Posterior cingulate gyrus (tissue), 11 donors: ENCODE data around the gene KCNQ1.

Source experiments
- DNase-seq, 10 donors: peaks; one replicate each; pipeline versions ENCODE4 v3.0.0 to v3.0.0-alpha.2; 2020 to 2021; ENCODE audit warnings: mixed read lengths in 3 of 10
- intact Hi-C: fragments of 100-400 bp; cut with DNase I; formaldehyde crosslinking; loops from one replicate; pipeline ENCODE4 v1.15.1; 2023

Gene KCNQ1

GRCh38 chr11:2529173-2529572 is 84.4 kb downstream of the KCNQ1 start:
- intact Hi-C loops, result no loop called here
- DNase-seq, result peak in 3 of 10 donors; percentile 1 to 54 (median 43)

- intact Hi-C loops, result loop anchor here (5.0 kb wide), 1 partner anchor 168 kb away; the partner anchor contains the start of gene KCNQ1OT1
- peak in 7 of 10 donors; percentile 1 to 63 (median 20) for DNase-seq
Observed at GRCh38 chr11:2529636-2530035, 84.8 kb downstream of the KCNQ1 start.

GRCh38 chr11:2530131-2530854 is 85.5 kb downstream of the KCNQ1 start:
- DNase-seq, result peak in 5 of 10 donors; percentile 3 to 80 (median 59)
- intact Hi-C loops, result loop anchor here (5.0 kb wide), 1 partner anchor 167 kb away; the partner anchor contains the start of gene KCNQ1OT1

GRCh38 chr11:2530855-2531200 is 86.0 kb downstream of the KCNQ1 start:
- peak in 4 of 10 donors; percentile 5 to 70 (median 32) for DNase-seq
- intact Hi-C loops, result loop anchor here (1.0 to 5.0 kb wide), 3 partner anchors 103 to 226 kb away; partner anchors contain the start of gene KCNQ1OT1

- DNase-seq, result peak; percentile 61 to 97 (median 83)
- intact Hi-C loops, result loop anchor here (1.0 to 5.0 kb wide), 3 partner anchors 103 to 226 kb away; partner anchors contain the start of gene KCNQ1OT1
Observed at GRCh38 chr11:2531277-2531986, 86.6 kb downstream of the KCNQ1 start.

GRCh38 chr11:2531987-2532703 is 87.3 kb downstream of the KCNQ1 start:
- intact Hi-C loops, result loop anchor here (1.0 to 5.0 kb wide), 4 partner anchors 104 to 356 kb away; partner anchors contain the start of gene KCNQ1OT1
- DNase-seq, result peak in 4 of 10 donors; percentile 24 to 75 (median 63)

GRCh38 chr11:2532704-2533586 is 88.1 kb downstream of the KCNQ1 start:
- intact Hi-C loops, result loop anchor here (1.0 to 5.0 kb wide), 2 partner anchors 164 to 355 kb away; partner anchors contain the start of gene KCNQ1OT1

GRCh38 chr11:2533587-2534133 is 88.9 kb downstream of the KCNQ1 start:
- peak in 6 of 10 donors; percentile 14 to 85 (median 46) for DNase-seq
- intact Hi-C loops, result loop anchor here (5.0 kb wide), 1 partner anchor 164 kb away; the partner anchor contains the start of gene KCNQ1OT1

More at GRCh38 chr11:2532704-2533586, 88.1 kb downstream of the KCNQ1 start:
- peak; percentile 81 to 99 (median 92) for DNase-seq

- intact Hi-C loops, result loop anchor here (5.0 kb wide), 1 partner anchor 163 kb away; the partner anchor contains the start of gene KCNQ1OT1
- DNase-seq, result peak in 5 of 10 donors; percentile 2 to 79 (median 54)
Observed at GRCh38 chr11:2534134-2534956, 89.5 kb downstream of the KCNQ1 start.

GRCh38 chr11:2534957-2535672 is 90.3 kb downstream of the KCNQ1 start:
- peak in 4 of 10 donors; percentile 1 to 63 (median 30) for DNase-seq
- intact Hi-C loops, result loop anchor here (5.0 kb wide), 1 partner anchor 162 kb away; the partner anchor contains the start of gene KCNQ1OT1

- intact Hi-C loops, result no loop called here
- DNase-seq, result peak in 5 of 10 donors; percentile 3 to 78 (median 58)
Observed at GRCh38 chr11:2535673-2536439, 91.0 kb downstream of the KCNQ1 start.

- intact Hi-C loops, result no loop called here
- DNase-seq, result peak in 5 of 10 donors; percentile 3 to 68 (median 60)
Observed at GRCh38 chr11:2536440-2536989, 91.7 kb downstream of the KCNQ1 start.

- peak in 1 of 10 donors; percentile 64 for DNase-seq
- intact Hi-C loops, result no loop called here
Observed at GRCh38 chr11:2537010-2537705, 92.3 kb downstream of the KCNQ1 start.

GRCh38 chr11:2537896-2538724 is 93.3 kb downstream of the KCNQ1 start:
- peak in 4 of 10 donors; percentile 1 to 59 (median 20) for DNase-seq
- intact Hi-C loops, result no loop called here

GRCh38 chr11:2538951-2539350 is 94.1 kb downstream of the KCNQ1 start:
- intact Hi-C loops, result no loop called here

More at GRCh38 chr11:2538951-2539350, 94.1 kb downstream of the KCNQ1 start:
- peak in 4 of 10 donors; percentile 6 to 65 (median 52) for DNase-seq
